ENCODE results near the gene MGST1.

DNA sequence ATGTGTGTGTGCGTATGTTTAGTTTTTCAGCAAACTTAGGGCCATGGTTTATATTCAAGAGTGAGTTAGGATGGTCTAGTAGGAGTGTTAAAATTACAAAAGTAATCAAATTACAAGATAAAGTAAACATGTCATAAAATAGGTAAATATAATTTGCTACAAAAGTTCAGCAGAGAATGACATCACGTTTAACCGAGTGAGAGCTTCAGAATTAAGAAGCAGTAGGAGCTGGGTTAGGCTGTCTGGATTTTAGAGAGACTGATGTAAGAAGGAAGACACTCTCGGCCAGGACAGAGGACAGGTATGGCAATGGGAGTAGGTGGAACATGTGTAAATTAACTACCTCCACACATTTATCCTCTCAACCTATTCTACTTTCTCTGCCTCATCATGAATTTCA, 11.6 kb upstream of the MGST1 start:
- TF ChIP-seq, protein P1, sequence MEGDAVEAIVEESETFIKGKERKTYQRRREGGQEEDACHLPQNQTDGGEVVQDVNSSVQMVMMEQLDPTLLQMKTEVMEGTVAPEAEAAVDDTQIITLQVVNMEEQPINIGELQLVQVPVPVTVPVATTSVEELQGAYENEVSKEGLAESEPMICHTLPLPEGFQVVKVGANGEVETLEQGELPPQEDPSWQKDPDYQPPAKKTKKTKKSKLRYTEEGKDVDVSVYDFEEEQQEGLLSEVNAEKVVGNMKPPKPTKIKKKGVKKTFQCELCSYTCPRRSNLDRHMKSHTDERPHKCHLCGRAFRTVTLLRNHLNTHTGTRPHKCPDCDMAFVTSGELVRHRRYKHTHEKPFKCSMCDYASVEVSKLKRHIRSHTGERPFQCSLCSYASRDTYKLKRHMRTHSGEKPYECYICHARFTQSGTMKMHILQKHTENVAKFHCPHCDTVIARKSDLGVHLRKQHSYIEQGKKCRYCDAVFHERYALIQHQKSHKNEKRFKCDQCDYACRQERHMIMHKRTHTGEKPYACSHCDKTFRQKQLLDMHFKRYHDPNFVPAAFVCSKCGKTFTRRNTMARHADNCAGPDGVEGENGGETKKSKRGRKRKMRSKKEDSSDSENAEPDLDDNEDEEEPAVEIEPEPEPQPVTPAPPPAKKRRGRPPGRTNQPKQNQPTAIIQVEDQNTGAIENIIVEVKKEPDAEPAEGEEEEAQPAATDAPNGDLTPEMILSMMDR (IDR thresholded peaks at IDR 0.05), result no peak
- TF ChIP-seq POLR2AphosphoS5 (IDR thresholded peaks at IDR 0.05) (no peak), POLR2A (IDR thresholded peaks at IDR 0.05) (no peak)

Data from sigmoid colon (tissue), 4 donors.